Measurements from ENCODE around the gene HOXC9.

HOXC9 gene

GRCh38 chr12:54014377-54015017 lies 14.5 kb downstream of the HOXC9 start:
- peak overlapping the region; percentile 98 for H3K4me3 ChIP-seq (ENCODE audit: low read length)
- TF ChIP-seq CTCF (conservative IDR thresholded peaks at IDR 0.05; ENCODE audit: low read length), result no peak
- no peak for DNase-seq (ENCODE audit: low read depth)

- H3K4me3 ChIP-seq (ENCODE audit: low read length), result peak overlapping the region; percentile 98
- DNase-seq (ENCODE audit: low read depth), result no peak
- TF ChIP-seq CTCF (conservative IDR thresholded peaks at IDR 0.05; ENCODE audit: low read length), result no peak
Measured at GRCh38 chr12:54015018-54015931, 15.3 kb downstream of the HOXC9 start.

GRCh38 chr12:54016051-54016450 lies 16.1 kb downstream of the HOXC9 start:
- no peak for DNase-seq (ENCODE audit: low read depth)
- H3K4me3 ChIP-seq (ENCODE audit: low read length), result peak overlapping the region; percentile 98
- TF ChIP-seq CTCF (conservative IDR thresholded peaks at IDR 0.05; ENCODE audit: low read length), result no peak

GRCh38 chr12:54016478-54016964 lies 16.6 kb downstream of the HOXC9 start:
- TF ChIP-seq CTCF (conservative IDR thresholded peaks at IDR 0.05; ENCODE audit: low read length), result no peak
- peak overlapping the region; percentile 98 for H3K4me3 ChIP-seq (ENCODE audit: low read length)
- peak; percentile 95 for DNase-seq (ENCODE audit: low read depth)

GRCh38 chr12:54017027-54017788 lies 17.2 kb downstream of the HOXC9 start:
- TF ChIP-seq CTCF (conservative IDR thresholded peaks at IDR 0.05; ENCODE audit: low read length), result peak; percentile 24
- H3K4me3 ChIP-seq (ENCODE audit: low read length), result peak overlapping the region; percentile 98
- no peak for DNase-seq (ENCODE audit: low read depth)

- H3K4me3 ChIP-seq (ENCODE audit: low read length), result peak overlapping the region; percentile 98
- no peak for TF ChIP-seq CTCF (conservative IDR thresholded peaks at IDR 0.05; ENCODE audit: low read length)
- DNase-seq (ENCODE audit: low read depth), result peak; percentile 97
Measured at GRCh38 chr12:54017878-54018467, 18.0 kb downstream of the HOXC9 start.

Measured in AG10803 (cell line).